HEK293 (cell line): Measurements from ENCODE around the gene RTTN.

Source experiments
- CTCF ChIA-PET: fragments of 350-600 bp; formaldehyde crosslinking; extraction: SDS; loops from one replicate; lab custom pipeline; 2021; ENCODE audit warnings: antibody characterized with exemption; lab: Yijun Ruan, JAX
- POLR2A ChIA-PET: fragments of 300-600 bp; formaldehyde crosslinking; extraction: SDS; loops from one replicate; lab custom pipeline; 2020; ENCODE audit warnings: antibody characterized with exemption, inconsistent platforms; lab: Yijun Ruan, JAX
- H3K27ac ChIP-seq: fragments of 200-500 bp; sonication (Bioruptor generic); 2 replicates; pipeline ENCODE4 v1.5.1; 2014; ENCODE audit warnings: low read depth, low read length, control low read depth, inconsistent platforms; ENCODE audit errors: extremely low read depth
- H3K36me3 ChIP-seq, 2 experiments: fragments of 200-500 bp in 1 of 2; sonication (Bioruptor generic) in 1 of 2; 1 replicate in 1 of 2; 2 replicates in 1 of 2; pipeline ENCODE4 v1.5.1; 2014 to 2017; ENCODE audit warnings: inconsistent platforms in 2 of 2, low read length in 2 of 2; ENCODE audit not compliant: control insufficient read depth in 2 of 2, insufficient read depth in 1 of 2
- H3K4me1 ChIP-seq: fragments of 200-500 bp; sonication (Bioruptor generic); 2 replicates; pipeline ENCODE4 v1.5.1; 2014; ENCODE audit warnings: mild to moderate bottlenecking, low read length, inconsistent platforms; ENCODE audit not compliant: control insufficient read depth, insufficient read depth
- H3K4me3 ChIP-seq: 2 replicates; pipeline ENCODE4 v1.5.1; 2011; ENCODE audit warnings: low read depth, mild to moderate bottlenecking, control low read depth, low read length, moderate library complexity
- H3K9me3 ChIP-seq: fragments of 200-500 bp; sonication (Bioruptor generic); 2 replicates; pipeline ENCODE4 v1.5.1; 2014; ENCODE audit warnings: low read depth, low read length, inconsistent platforms; ENCODE audit not compliant: control insufficient read depth, insufficient read depth
- OSR2 ChIP-seq: fragments of 450-650 bp; formaldehyde crosslinking; IDR thresholded peaks from 2 replicates; pipeline ENCODE4 v1.5.1; 2016; ENCODE audit warnings: missing biosample characterization, missing genetic modification characterization
- YY2 ChIP-seq: fragments of 450-650 bp; formaldehyde crosslinking; IDR thresholded peaks from 2 replicates; pipeline ENCODE4 v1.5.1; 2016; ENCODE audit warnings: missing biosample characterization, missing genetic modification characterization
- ZBTB21 ChIP-seq: fragments of 450-650 bp; formaldehyde crosslinking; IDR thresholded peaks from 2 replicates; pipeline ENCODE4 v1.5.1; 2017; ENCODE audit warnings: missing biosample characterization, missing genetic modification characterization
- ZNF140 ChIP-seq: fragments of 450-650 bp; formaldehyde crosslinking; IDR thresholded peaks from 2 replicates; pipeline ENCODE4 v1.5.1; 2016; ENCODE audit warnings: missing biosample characterization, missing genetic modification characterization
- ZNF16 ChIP-seq: fragments of 450-650 bp; formaldehyde crosslinking; IDR thresholded peaks from 2 replicates; pipeline ENCODE4 v1.5.1; 2016; ENCODE audit warnings: low read depth, missing biosample characterization, missing genetic modification characterization
- ZNF214 ChIP-seq: fragments of 450-650 bp; formaldehyde crosslinking; IDR thresholded peaks from 2 replicates; pipeline ENCODE4 v1.5.1; 2017; ENCODE audit warnings: missing biosample characterization, mild to moderate bottlenecking, missing genetic modification characterization, borderline replicate concordance
- ZNF366 ChIP-seq: fragments of 450-650 bp; formaldehyde crosslinking; conservative IDR thresholded peaks from 2 replicates; pipeline ENCODE4 v1.5.1; 2016; ENCODE audit warnings: missing biosample characterization, missing genetic modification characterization
- ZNF529 ChIP-seq: fragments of 450-650 bp; formaldehyde crosslinking; IDR thresholded peaks from 2 replicates; pipeline ENCODE4 v1.5.1; 2017; ENCODE audit warnings: missing genetic modification characterization, missing biosample characterization; ENCODE audit not compliant: insufficient replicate concordance
- ZNF629 ChIP-seq: fragments of 450-650 bp; formaldehyde crosslinking; IDR thresholded peaks from 2 replicates; pipeline ENCODE4 v1.5.1; 2017; ENCODE audit warnings: missing biosample characterization, missing genetic modification characterization
- ZNF670 ChIP-seq: fragments of 450-650 bp; formaldehyde crosslinking; IDR thresholded peaks from 2 replicates; pipeline ENCODE4 v1.5.1; 2016; ENCODE audit warnings: missing biosample characterization, missing genetic modification characterization, low read depth
- ZNF701 ChIP-seq: fragments of 450-650 bp; formaldehyde crosslinking; IDR thresholded peaks from 2 replicates; pipeline ENCODE4 v1.5.1; 2016; ENCODE audit warnings: missing biosample characterization, missing genetic modification characterization
- ZNF837 ChIP-seq: fragments of 450-650 bp; formaldehyde crosslinking; IDR thresholded peaks from 2 replicates; pipeline ENCODE4 v1.5.1; 2016; ENCODE audit warnings: missing biosample characterization, missing genetic modification characterization
- TF ChIP-seq, protein P1 (sequence below): fragments of 450-650 bp; formaldehyde crosslinking; IDR thresholded peaks from 2 replicates; pipeline ENCODE4 v1.5.1; 2016; ENCODE audit warnings: missing biosample characterization, missing genetic modification characterization
- TF ChIP-seq, protein P2 (sequence below): fragments of 450-650 bp; formaldehyde crosslinking; IDR thresholded peaks from 2 replicates; pipeline ENCODE4 v1.5.1; 2017; ENCODE audit warnings: missing biosample characterization, missing genetic modification characterization
- TF ChIP-seq, protein P3 (sequence below): fragments of 450-650 bp; formaldehyde crosslinking; IDR thresholded peaks from 2 replicates; pipeline ENCODE4 v1.5.1; 2017; ENCODE audit warnings: missing biosample characterization, missing genetic modification characterization
- TF ChIP-seq, protein P4 (sequence below): fragments of 450-650 bp; formaldehyde crosslinking; IDR thresholded peaks from 2 replicates; pipeline ENCODE4 v1.5.1; 2016; ENCODE audit warnings: missing biosample characterization, missing genetic modification characterization
- TF ChIP-seq, protein P5 (sequence below): fragments of 450-650 bp; formaldehyde crosslinking; IDR thresholded peaks from 2 replicates; pipeline ENCODE4 v1.5.1; 2016; ENCODE audit warnings: missing biosample characterization, missing genetic modification characterization
- TF ChIP-seq, protein P6 (sequence below): fragments of 450-650 bp; formaldehyde crosslinking; IDR thresholded peaks from 2 replicates; pipeline ENCODE4 v1.5.1; 2016; ENCODE audit warnings: missing biosample characterization, missing genetic modification characterization
- TF ChIP-seq, protein P7 (sequence below): fragments of 450-650 bp; formaldehyde crosslinking; IDR thresholded peaks from 2 replicates; pipeline ENCODE4 v1.5.1; 2016; ENCODE audit warnings: missing biosample characterization, missing genetic modification characterization

Gene RTTN

DNA sequence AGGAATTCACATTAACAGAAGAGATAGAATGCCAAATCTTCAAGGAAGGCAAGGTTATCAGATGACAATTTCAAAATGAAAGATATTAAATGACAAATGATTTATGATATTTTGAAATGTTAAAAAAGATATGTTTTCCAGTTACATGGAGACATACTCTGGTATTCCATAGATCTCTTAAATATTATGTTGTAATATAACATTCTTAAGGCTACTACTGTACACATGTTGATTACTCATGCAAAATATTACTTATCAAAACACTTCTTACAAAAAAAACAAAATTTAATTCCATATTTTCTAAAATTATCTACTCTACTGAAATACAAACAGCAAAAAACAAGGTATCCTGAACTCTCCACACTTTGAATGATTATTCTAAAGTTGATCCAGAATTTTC, 22.9 kb downstream of the RTTN start:
- CTCF ChIA-PET: interaction anchor here (1.0 to 1.3 kb wide), 2 partner anchors 11 to 14 kb away, joined by 3 read pairs; no protein-coding TSS in a partner anchor
- no peak overlapping the region for H3K27ac ChIP-seq

DNA sequence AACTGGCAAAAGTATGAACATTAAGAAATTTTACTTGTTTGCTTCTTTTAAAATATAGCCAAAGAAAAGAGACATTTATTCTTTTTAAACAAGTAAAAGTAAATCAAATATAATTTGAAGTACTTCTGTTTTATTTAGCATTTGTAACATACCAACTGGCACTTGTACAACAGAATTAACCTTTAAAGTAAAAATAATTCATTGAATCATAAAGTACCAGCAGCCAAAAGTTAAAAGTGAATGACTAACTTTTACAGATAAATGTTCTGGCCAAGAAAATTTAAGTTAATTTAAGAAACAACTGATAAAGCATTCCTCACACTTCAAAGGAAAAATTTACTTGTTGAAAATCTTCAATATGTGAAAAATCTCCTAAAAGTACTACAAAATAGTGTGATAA, 23.8 kb downstream of the RTTN start:
- POLR2A ChIA-PET: no interaction called here
- Histone ChIP-seq H3K9me3 (no peaks in the 10 kb centered on the region), H3K4me1 (0 out of 2 replicates have a peak, but pooled peaks cover 2% of the 10 kb centered on the region), H3K4me3 (no peak overlapping the region), H3K27ac (no peak overlapping the region)
- TF ChIP-seq, protein P1, sequence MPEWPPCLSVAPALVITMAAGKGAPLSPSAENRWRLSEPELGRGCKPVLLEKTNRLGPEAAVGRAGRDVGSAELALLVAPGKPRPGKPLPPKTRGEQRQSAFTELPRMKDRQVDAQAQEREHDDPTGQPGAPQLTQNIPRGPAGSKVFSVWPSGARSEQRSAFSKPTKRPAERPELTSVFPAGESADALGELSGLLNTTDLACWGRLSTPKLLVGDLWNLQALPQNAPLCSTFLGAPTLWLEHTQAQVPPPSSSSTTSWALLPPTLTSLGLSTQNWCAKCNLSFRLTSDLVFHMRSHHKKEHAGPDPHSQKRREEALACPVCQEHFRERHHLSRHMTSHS: no peak
- TF ChIP-seq, protein P2, sequence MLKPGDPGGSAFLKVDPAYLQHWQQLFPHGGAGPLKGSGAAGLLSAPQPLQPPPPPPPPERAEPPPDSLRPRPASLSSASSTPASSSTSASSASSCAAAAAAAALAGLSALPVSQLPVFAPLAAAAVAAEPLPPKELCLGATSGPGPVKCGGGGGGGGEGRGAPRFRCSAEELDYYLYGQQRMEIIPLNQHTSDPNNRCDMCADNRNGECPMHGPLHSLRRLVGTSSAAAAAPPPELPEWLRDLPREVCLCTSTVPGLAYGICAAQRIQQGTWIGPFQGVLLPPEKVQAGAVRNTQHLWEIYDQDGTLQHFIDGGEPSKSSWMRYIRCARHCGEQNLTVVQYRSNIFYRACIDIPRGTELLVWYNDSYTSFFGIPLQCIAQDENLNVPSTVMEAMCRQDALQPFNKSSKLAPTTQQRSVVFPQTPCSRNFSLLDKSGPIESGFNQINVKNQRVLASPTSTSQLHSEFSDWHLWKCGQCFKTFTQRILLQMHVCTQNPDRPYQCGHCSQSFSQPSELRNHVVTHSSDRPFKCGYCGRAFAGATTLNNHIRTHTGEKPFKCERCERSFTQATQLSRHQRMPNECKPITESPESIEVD (tag by site-specific recombination): 0 out of 2 replicates have a peak, but pooled peaks have one; percentile 19
- TF ChIP-seq, all 188 proteins: peak for 1
- CTCF ChIA-PET: no interaction called here
- H3K36me3 ChIP-seq: peaks cover 29 to 31% of the 10 kb centered on the region in 2 experiments

More for the DNA sequence above, 22.9 kb downstream of the RTTN start:
- peaks cover 36% of the 10 kb centered on the region in 2 experiments for H3K36me3 ChIP-seq
- POLR2A ChIA-PET: no interaction called here
- H3K4me1 ChIP-seq: 0 out of 2 replicates have a peak, but pooled peaks cover 2% of the 10 kb centered on the region
- H3K9me3 ChIP-seq: no peaks in the 10 kb centered on the region
- TF ChIP-seq, protein P3, sequence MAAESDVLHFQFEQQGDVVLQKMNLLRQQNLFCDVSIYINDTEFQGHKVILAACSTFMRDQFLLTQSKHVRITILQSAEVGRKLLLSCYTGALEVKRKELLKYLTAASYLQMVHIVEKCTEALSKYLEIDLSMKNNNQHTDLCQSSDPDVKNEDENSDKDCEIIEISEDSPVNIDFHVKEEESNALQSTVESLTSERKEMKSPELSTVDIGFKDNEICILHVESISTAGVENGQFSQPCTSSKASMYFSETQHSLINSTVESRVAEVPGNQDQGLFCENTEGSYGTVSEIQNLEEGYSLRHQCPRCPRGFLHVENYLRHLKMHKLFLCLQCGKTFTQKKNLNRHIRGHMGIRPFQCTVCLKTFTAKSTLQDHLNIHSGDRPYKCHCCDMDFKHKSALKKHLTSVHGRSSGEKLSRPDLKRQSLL: no peak
- TF ChIP-seq YY2 (tag by site-specific recombination) (no peak), ZNF670 (tag by site-specific recombination) (no peak), ZNF529 (tag by site-specific recombination) (no peak), ZNF837 (tag by site-specific recombination) (no peak), ZNF214 (tag by site-specific recombination) (no peak), ZNF140 (tag by site-specific recombination) (no peak)
- TF ChIP-seq, protein P4, sequence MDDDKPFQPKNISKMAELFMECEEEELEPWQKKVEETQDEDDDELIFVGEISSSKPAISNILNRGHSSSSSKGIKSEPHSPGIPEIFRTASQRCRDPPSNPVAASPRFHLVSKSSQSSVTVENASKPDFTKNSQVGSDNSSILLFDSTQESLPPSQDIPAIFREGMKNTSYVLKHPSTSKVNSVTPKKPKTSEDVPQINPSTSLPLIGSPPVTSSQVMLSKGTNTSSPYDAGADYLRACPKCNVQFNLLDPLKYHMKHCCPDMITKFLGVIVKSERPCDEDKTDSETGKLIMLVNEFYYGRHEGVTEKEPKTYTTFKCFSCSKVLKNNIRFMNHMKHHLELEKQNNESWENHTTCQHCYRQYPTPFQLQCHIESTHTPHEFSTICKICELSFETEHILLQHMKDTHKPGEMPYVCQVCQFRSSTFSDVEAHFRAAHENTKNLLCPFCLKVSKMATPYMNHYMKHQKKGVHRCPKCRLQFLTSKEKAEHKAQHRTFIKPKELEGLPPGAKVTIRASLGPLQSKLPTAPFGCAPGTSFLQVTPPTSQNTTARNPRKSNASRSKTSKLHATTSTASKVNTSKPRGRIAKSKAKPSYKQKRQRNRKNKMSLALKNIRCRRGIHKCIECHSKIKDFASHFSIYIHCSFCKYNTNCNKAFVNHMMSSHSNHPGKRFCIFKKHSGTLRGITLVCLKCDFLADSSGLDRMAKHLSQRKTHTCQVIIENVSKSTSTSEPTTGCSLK: no peak
- TF ChIP-seq, protein P5, sequence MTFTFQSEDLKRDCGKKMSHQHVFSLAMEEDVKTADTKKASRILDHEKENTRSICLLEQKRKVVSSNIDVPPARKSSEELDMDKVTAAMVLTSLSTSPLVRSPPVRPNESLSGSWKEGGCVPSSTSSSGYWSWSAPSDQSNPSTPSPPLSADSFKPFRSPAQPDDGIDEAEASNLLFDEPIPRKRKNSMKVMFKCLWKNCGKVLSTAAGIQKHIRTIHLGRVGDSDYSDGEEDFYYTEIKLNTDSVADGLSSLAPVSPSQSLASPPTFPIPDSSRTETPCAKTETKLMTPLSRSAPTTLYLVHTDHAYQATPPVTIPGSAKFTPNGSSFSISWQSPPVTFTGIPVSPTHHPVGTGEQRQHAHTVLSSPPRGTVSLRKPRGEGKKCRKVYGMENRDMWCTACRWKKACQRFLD: no peak
- TF ChIP-seq, protein P6, sequence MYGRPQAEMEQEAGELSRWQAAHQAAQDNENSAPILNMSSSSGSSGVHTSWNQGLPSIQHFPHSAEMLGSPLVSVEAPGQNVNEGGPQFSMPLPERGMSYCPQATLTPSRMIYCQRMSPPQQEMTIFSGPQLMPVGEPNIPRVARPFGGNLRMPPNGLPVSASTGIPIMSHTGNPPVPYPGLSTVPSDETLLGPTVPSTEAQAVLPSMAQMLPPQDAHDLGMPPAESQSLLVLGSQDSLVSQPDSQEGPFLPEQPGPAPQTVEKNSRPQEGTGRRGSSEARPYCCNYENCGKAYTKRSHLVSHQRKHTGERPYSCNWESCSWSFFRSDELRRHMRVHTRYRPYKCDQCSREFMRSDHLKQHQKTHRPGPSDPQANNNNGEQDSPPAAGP (tag by site-specific recombination): no peak
- H3K4me3 ChIP-seq: no peak overlapping the region

DNA sequence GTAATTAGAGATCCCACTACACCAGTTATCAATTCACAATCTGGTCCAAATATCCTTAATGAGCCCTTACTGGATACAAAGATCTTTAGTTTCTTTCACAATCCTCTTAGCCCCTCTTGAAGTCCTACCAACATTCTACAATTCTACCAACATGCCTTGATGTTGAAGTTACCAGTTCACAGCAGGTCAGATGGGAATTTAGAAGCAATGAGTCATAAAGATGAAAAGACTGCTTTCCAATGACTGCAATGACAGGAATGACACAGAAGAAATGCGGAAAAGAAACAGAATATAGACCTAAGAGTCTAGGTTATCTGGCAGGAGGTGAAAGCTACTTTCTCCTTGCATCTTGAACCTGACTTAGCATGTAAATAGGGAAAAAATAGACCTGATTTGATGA, 24.5 kb downstream of the RTTN start:
- Histone ChIP-seq H3K36me3 (peaks cover 24 to 27% of the 10 kb centered on the region in 2 experiments), H3K4me1 (0 out of 2 replicates have a peak, but pooled peaks cover 2% of the 10 kb centered on the region), H3K4me3 (no peak overlapping the region), H3K9me3 (no peaks in the 10 kb centered on the region), H3K27ac (no peak overlapping the region)
- CTCF ChIA-PET: no interaction called here
- POLR2A ChIA-PET: no interaction called here
- TF ChIP-seq OSR2 (tag by site-specific recombination) (no peak), ZNF16 (tag by site-specific recombination) (no peak), ZNF366 (tag by site-specific recombination) (no peak), ZBTB21 (tag by site-specific recombination) (no peak), ZNF629 (0 out of 2 replicates have a peak, but pooled peaks have one; percentile 10), ZNF701 (tag by site-specific recombination) (no peak)
- TF ChIP-seq, protein P1: no peak
- TF ChIP-seq, protein P7, sequence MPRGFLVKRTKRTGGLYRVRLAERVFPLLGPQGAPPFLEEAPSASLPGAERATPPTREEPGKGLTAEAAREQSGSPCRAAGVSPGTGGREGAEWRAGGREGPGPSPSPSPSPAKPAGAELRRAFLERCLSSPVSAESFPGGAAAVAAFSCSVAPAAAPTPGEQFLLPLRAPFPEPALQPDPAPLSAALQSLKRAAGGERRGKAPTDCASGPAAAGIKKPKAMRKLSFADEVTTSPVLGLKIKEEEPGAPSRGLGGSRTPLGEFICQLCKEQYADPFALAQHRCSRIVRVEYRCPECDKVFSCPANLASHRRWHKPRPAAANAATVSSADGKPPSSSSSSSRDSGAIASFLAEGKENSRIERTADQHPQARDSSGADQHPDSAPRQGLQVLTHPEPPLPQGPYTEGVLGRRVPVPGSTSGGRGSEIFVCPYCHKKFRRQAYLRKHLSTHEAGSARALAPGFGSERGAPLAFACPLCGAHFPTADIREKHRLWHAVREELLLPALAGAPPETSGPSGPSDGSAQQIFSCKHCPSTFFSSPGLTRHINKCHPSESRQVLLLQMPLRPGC: no peak
